NB4 (cell line): ENCODE data around the gene RBPMS2.

Experiments used
- CTCF ChIP-seq: IDR thresholded peaks from one replicate; pipeline ENCODE4 v1.5.1; 2012; ENCODE audit warnings: low read depth, low read length
- MAX ChIP-seq: IDR thresholded peaks from 2 replicates; pipeline ENCODE4 v1.6.1; 2011; ENCODE audit warnings: low read depth, low read length
- MYC ChIP-seq: IDR thresholded peaks from 2 replicates; pipeline ENCODE4 v1.6.1; 2011; ENCODE audit warnings: low read depth, low read length
- POLR2A ChIP-seq: IDR thresholded peaks from 2 replicates; pipeline ENCODE4 v1.6.1; 2011; ENCODE audit warnings: mild to moderate bottlenecking; ENCODE audit not compliant: insufficient read length; ENCODE audit errors: extremely low read depth

GRCh38 chr15:64706011-64706911 is 69.1 kb downstream of the RBPMS2 start:
- TF ChIP-seq CTCF = no peak
- no peak for TF ChIP-seq POLR2A
- no peak for TF ChIP-seq MAX
- TF ChIP-seq MYC = no peak
